Panc1 (cell line): ENCODE results near the gene NAT16.

Source experiments
- CTCF ChIP-seq: fragments of 450-650 bp; IDR thresholded peaks from 2 replicates; pipeline ENCODE4 v1.5.1; 2017; ENCODE audit warnings: mild to moderate bottlenecking
- POLR2AphosphoS5 ChIP-seq: IDR thresholded peaks from 2 replicates; pipeline ENCODE4 v1.6.1; 2012; ENCODE audit warnings: mild to moderate bottlenecking, low read depth, low read length, moderate library complexity
- SIN3A ChIP-seq: IDR thresholded peaks from 2 replicates; pipeline ENCODE4 v1.6.1; 2012; ENCODE audit warnings: low read depth, mild to moderate bottlenecking, low read length, moderate library complexity, borderline replicate concordance; ENCODE audit not compliant: insufficient read depth
- TF ChIP-seq, protein P1 (sequence below), 2 experiments: IDR thresholded peaks; 2 replicates each; pipeline ENCODE4 v1.6.1; 2011 to 2012; ENCODE audit warnings: low read depth in 2 of 2, control low read depth in 1 of 2, low read length in 1 of 2, mild to moderate bottlenecking in 1 of 2, moderate library complexity in 1 of 2; ENCODE audit not compliant: insufficient read depth in 1 of 2

DNA sequence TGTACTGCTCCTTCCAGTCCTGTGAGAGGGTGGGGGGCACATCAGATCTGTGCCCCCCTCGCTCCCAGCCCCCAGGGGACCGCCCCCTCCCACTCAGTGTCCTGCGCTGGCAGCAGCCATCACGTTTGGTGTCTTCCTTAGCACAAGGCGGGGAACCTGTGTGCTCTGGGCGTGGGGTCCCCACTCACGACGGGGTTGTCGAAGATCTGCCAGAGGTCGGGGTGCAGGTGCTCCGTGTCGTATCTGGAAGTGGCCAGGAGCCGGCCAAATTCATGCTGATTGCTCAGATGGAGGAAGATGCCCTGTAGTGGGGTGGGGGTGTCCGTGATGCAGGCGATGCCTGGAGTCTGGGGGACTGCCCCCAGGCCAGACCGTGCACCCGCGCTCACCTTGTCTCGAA lies 30.1 kb upstream of the NAT16 start:
- no peak for TF ChIP-seq POLR2AphosphoS5
- TF ChIP-seq CTCF, result no peak
- TF ChIP-seq SIN3A, result no peak
- TF ChIP-seq, protein P1, sequence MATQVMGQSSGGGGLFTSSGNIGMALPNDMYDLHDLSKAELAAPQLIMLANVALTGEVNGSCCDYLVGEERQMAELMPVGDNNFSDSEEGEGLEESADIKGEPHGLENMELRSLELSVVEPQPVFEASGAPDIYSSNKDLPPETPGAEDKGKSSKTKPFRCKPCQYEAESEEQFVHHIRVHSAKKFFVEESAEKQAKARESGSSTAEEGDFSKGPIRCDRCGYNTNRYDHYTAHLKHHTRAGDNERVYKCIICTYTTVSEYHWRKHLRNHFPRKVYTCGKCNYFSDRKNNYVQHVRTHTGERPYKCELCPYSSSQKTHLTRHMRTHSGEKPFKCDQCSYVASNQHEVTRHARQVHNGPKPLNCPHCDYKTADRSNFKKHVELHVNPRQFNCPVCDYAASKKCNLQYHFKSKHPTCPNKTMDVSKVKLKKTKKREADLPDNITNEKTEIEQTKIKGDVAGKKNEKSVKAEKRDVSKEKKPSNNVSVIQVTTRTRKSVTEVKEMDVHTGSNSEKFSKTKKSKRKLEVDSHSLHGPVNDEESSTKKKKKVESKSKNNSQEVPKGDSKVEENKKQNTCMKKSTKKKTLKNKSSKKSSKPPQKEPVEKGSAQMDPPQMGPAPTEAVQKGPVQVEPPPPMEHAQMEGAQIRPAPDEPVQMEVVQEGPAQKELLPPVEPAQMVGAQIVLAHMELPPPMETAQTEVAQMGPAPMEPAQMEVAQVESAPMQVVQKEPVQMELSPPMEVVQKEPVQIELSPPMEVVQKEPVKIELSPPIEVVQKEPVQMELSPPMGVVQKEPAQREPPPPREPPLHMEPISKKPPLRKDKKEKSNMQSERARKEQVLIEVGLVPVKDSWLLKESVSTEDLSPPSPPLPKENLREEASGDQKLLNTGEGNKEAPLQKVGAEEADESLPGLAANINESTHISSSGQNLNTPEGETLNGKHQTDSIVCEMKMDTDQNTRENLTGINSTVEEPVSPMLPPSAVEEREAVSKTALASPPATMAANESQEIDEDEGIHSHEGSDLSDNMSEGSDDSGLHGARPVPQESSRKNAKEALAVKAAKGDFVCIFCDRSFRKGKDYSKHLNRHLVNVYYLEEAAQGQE (IDR thresholded peaks at IDR 0.05; ENCODE audit: insufficient read depth in 1 of 2, low read depth in 2 of 2, low read length in 1 of 2), result no peak
